CD4-positive, alpha-beta T cell treated with Interleukin-4 for 1 hour (primary cell): Measurements from ENCODE around the gene ARHGAP6.
"Not testable (repeated sequence)": the region's sequence is repeated elsewhere in the genome, so short reads cannot be mapped to it uniquely, and the experiment has no call there.

Experiments
- DNase-seq, 2 donors: peaks; one replicate each; pipeline ENCODE4 v3.0.0-alpha.2; 2020 to 2022

Gene ARHGAP6

GRCh38 chrX:11272290-11272689 lies 393.4 kb downstream of the ARHGAP6 start:
- no peak for DNase-seq

- DNase-seq = no peak
Measured at GRCh38 chrX:11269996-11270395, 395.7 kb downstream of the ARHGAP6 start.

- DNase-seq = no peak
Measured at GRCh38 chrX:11269006-11269405, 396.7 kb downstream of the ARHGAP6 start.

- DNase-seq = no peak
Measured at GRCh38 chrX:11267425-11267824, 398.3 kb downstream of the ARHGAP6 start.

- DNase-seq = no peak
Measured at GRCh38 chrX:11266573-11267003, 399.1 kb downstream of the ARHGAP6 start.

- no peak for DNase-seq
Measured at GRCh38 chrX:11265352-11265751, 400.4 kb downstream of the ARHGAP6 start.

- no peak for DNase-seq
Measured at GRCh38 chrX:11264925-11265324, 400.8 kb downstream of the ARHGAP6 start.

- no peak for DNase-seq
Measured at GRCh38 chrX:11261260-11261659, 404.5 kb downstream of the ARHGAP6 start.

GRCh38 chrX:11259437-11259836 lies 406.3 kb downstream of the ARHGAP6 start:
- no peak for DNase-seq

- no peak for DNase-seq
Measured at GRCh38 chrX:11257711-11258110, 408.0 kb downstream of the ARHGAP6 start.

GRCh38 chrX:11257290-11257689 lies 408.4 kb downstream of the ARHGAP6 start:
- no peak for DNase-seq

GRCh38 chrX:11254417-11255109 lies 411.2 kb downstream of the ARHGAP6 start:
- no peak for DNase-seq

- DNase-seq = no peak
Measured at GRCh38 chrX:11244636-11245035, 421.1 kb downstream of the ARHGAP6 start.

GRCh38 chrX:11242704-11243103 lies 423.0 kb downstream of the ARHGAP6 start:
- DNase-seq = no peak

GRCh38 chrX:11241720-11242119 lies 424.0 kb downstream of the ARHGAP6 start:
- no peak for DNase-seq

- no peak for DNase-seq
Measured at GRCh38 chrX:11239230-11239629, 426.5 kb downstream of the ARHGAP6 start.

GRCh38 chrX:11235377-11235776 lies 430.3 kb downstream of the ARHGAP6 start:
- not testable (repeated sequence) for DNase-seq

- DNase-seq = no peak
Measured at GRCh38 chrX:11215191-11215921, 450.4 kb downstream of the ARHGAP6 start.

GRCh38 chrX:11214346-11215190 lies 451.2 kb downstream of the ARHGAP6 start:
- no peak for DNase-seq

GRCh38 chrX:11212741-11213140 lies 453.0 kb downstream of the ARHGAP6 start:
- no peak for DNase-seq

GRCh38 chrX:11210415-11210801 lies 455.3 kb downstream of the ARHGAP6 start:
- no peak for DNase-seq

GRCh38 chrX:11209798-11210414 lies 455.8 kb downstream of the ARHGAP6 start:
- DNase-seq = no peak

- no peak for DNase-seq
Measured at GRCh38 chrX:11206716-11207115, 459.0 kb downstream of the ARHGAP6 start.
